Activated naive CD8-positive, alpha-beta T cell (primary cell): ENCODE data around the gene RBL2.
"Not testable (repeated sequence)": the region's sequence is repeated elsewhere in the genome, so short reads cannot be mapped to it uniquely, and the experiment has no call there.

Experiments
- H3K27ac Mint-ChIP-seq: one replicate; pipeline ENCODE4 v1.8.0; 2021; ENCODE audit warnings: mixed read lengths
- H3K27me3 Mint-ChIP-seq: one replicate; pipeline ENCODE4 v1.8.0; 2021; ENCODE audit warnings: mixed read lengths
- H3K36me3 Mint-ChIP-seq: one replicate; pipeline ENCODE4 v1.8.0; 2021; ENCODE audit warnings: mixed read lengths
- H3K4me1 Mint-ChIP-seq: one replicate; pipeline ENCODE4 v1.8.0; 2021; ENCODE audit warnings: low read depth, mixed read lengths
- H3K4me3 Mint-ChIP-seq: one replicate; pipeline ENCODE4 v1.8.0; 2021; ENCODE audit warnings: mild to moderate bottlenecking, mixed read lengths
- H3K9me3 Mint-ChIP-seq: one replicate; pipeline ENCODE4 v1.8.0; 2021; ENCODE audit warnings: low read depth, mixed read lengths

RBL2 gene

GRCh38 chr16:53506254-53506653 lies 72.0 kb downstream of the RBL2 start:
- Mint-ChIP-seq H3K27ac (no peak overlapping the region), H3K36me3 (no peaks in the 10 kb centered on the region), H3K27me3 (no peaks in the 10 kb centered on the region), H3K4me3 (no peak overlapping the region), H3K4me1 (peaks cover 37% of the 10 kb centered on the region), H3K9me3 (no peaks in the 10 kb centered on the region)

GRCh38 chr16:53507464-53508179 lies 73.4 kb downstream of the RBL2 start:
- Mint-ChIP-seq H3K36me3 (no peaks in the 10 kb centered on the region), H3K27ac (no peak overlapping the region)

GRCh38 chr16:53509906-53510703 lies 75.8 kb downstream of the RBL2 start:
- Mint-ChIP-seq H3K36me3 (peaks cover 3% of the 10 kb centered on the region), H3K4me1 (peaks cover 18% of the 10 kb centered on the region), H3K4me3 (peak overlapping the region; percentile 59), H3K9me3 (no peaks in the 10 kb centered on the region), H3K27ac (no peak overlapping the region), H3K27me3 (no peaks in the 10 kb centered on the region)

More at GRCh38 chr16:53507464-53508179, 73.4 kb downstream of the RBL2 start:
- Mint-ChIP-seq H3K4me3 (no peak overlapping the region), H3K27me3 (no peaks in the 10 kb centered on the region), H3K9me3 (no peaks in the 10 kb centered on the region), H3K4me1 (peaks cover 29% of the 10 kb centered on the region)

GRCh38 chr16:53510704-53511070 lies 76.4 kb downstream of the RBL2 start:
- Mint-ChIP-seq H3K27ac (no peak overlapping the region), H3K36me3 (peaks cover 4% of the 10 kb centered on the region), H3K9me3 (no peaks in the 10 kb centered on the region), H3K4me3 (no peak overlapping the region), H3K4me1 (peaks cover 19% of the 10 kb centered on the region), H3K27me3 (no peaks in the 10 kb centered on the region)

- H3K4me1 Mint-ChIP-seq, result peaks cover 22% of the 10 kb centered on the region
- H3K27me3 Mint-ChIP-seq, result no peaks in the 10 kb centered on the region
- no peak overlapping the region for H3K27ac Mint-ChIP-seq
- no peak overlapping the region for H3K4me3 Mint-ChIP-seq
- no peaks in the 10 kb centered on the region for H3K9me3 Mint-ChIP-seq
- H3K36me3 Mint-ChIP-seq, result peaks cover 4% of the 10 kb centered on the region
Observed at GRCh38 chr16:53511084-53511402, 76.8 kb downstream of the RBL2 start.

GRCh38 chr16:53511403-53512280 lies 77.4 kb downstream of the RBL2 start:
- Mint-ChIP-seq H3K27ac (peak overlapping the region; percentile 50), H3K9me3 (no peaks in the 10 kb centered on the region), H3K27me3 (no peaks in the 10 kb centered on the region), H3K4me1 (peaks cover 23% of the 10 kb centered on the region), H3K36me3 (peaks cover 4% of the 10 kb centered on the region), H3K4me3 (no peak overlapping the region)

- peaks cover 33% of the 10 kb centered on the region for H3K4me1 Mint-ChIP-seq
- not testable (repeated sequence) for H3K27ac Mint-ChIP-seq, H3K4me3 Mint-ChIP-seq, H3K36me3 Mint-ChIP-seq, H3K27me3 Mint-ChIP-seq, H3K9me3 Mint-ChIP-seq
Observed at GRCh38 chr16:53512795-53513194, 78.5 kb downstream of the RBL2 start.

- peaks cover 4% of the 10 kb centered on the region for H3K36me3 Mint-ChIP-seq
- peaks cover 53% of the 10 kb centered on the region for H3K4me1 Mint-ChIP-seq
- no peak overlapping the region for H3K4me3 Mint-ChIP-seq
- no peaks in the 10 kb centered on the region for H3K9me3 Mint-ChIP-seq
- no peak overlapping the region for H3K27ac Mint-ChIP-seq
- H3K27me3 Mint-ChIP-seq, result no peaks in the 10 kb centered on the region
Observed at GRCh38 chr16:53515259-53515658, 81.0 kb downstream of the RBL2 start.

GRCh38 chr16:53515811-53516210 lies 81.5 kb downstream of the RBL2 start:
- Mint-ChIP-seq H3K27me3 (peaks cover 1% of the 10 kb centered on the region), H3K4me1 (peaks cover 51% of the 10 kb centered on the region), H3K9me3 (no peaks in the 10 kb centered on the region), H3K4me3 (no peak overlapping the region), H3K27ac (no peak overlapping the region), H3K36me3 (peaks cover 4% of the 10 kb centered on the region)

GRCh38 chr16:53517851-53518250 lies 83.6 kb downstream of the RBL2 start:
- H3K9me3 Mint-ChIP-seq, result no peaks in the 10 kb centered on the region
- H3K4me1 Mint-ChIP-seq, result peaks cover 45% of the 10 kb centered on the region
- H3K4me3 Mint-ChIP-seq, result peak overlapping the region; percentile 77
- peaks cover 5% of the 10 kb centered on the region for H3K27me3 Mint-ChIP-seq
- H3K36me3 Mint-ChIP-seq, result peaks cover 4% of the 10 kb centered on the region
- H3K27ac Mint-ChIP-seq, result no peak overlapping the region

- H3K36me3 Mint-ChIP-seq, result peaks cover 4% of the 10 kb centered on the region
- peaks cover 46% of the 10 kb centered on the region for H3K4me1 Mint-ChIP-seq
- H3K27ac Mint-ChIP-seq, result peak overlapping the region; percentile 41
- peaks cover 11% of the 10 kb centered on the region for H3K27me3 Mint-ChIP-seq
- H3K4me3 Mint-ChIP-seq, result peak overlapping the region; percentile 77
- no peaks in the 10 kb centered on the region for H3K9me3 Mint-ChIP-seq
Observed at GRCh38 chr16:53518550-53519416, 84.5 kb downstream of the RBL2 start.

- Mint-ChIP-seq H3K27ac (peak overlapping the region; percentile 6), H3K27me3 (peaks cover 13% of the 10 kb centered on the region), H3K9me3 (no peaks in the 10 kb centered on the region), H3K4me1 (peaks cover 47% of the 10 kb centered on the region), H3K36me3 (peaks cover 2% of the 10 kb centered on the region), H3K4me3 (peak overlapping the region; percentile 77)
Observed at GRCh38 chr16:53519417-53520091, 85.3 kb downstream of the RBL2 start.

GRCh38 chr16:53523126-53523804 lies 89.0 kb downstream of the RBL2 start:
- Mint-ChIP-seq H3K36me3 (no peaks in the 10 kb centered on the region), H3K4me3 (no peak overlapping the region), H3K9me3 (no peaks in the 10 kb centered on the region), H3K27ac (no peak overlapping the region), H3K27me3 (peaks cover 13% of the 10 kb centered on the region), H3K4me1 (peaks cover 23% of the 10 kb centered on the region)
